Measurements from ENCODE around the gene C1QL2.

The C1QL2 gene

GRCh38 chr2:119180892-119181291, 22.3 kb upstream of the C1QL2 start:
- TF ChIP-seq, protein P1, sequence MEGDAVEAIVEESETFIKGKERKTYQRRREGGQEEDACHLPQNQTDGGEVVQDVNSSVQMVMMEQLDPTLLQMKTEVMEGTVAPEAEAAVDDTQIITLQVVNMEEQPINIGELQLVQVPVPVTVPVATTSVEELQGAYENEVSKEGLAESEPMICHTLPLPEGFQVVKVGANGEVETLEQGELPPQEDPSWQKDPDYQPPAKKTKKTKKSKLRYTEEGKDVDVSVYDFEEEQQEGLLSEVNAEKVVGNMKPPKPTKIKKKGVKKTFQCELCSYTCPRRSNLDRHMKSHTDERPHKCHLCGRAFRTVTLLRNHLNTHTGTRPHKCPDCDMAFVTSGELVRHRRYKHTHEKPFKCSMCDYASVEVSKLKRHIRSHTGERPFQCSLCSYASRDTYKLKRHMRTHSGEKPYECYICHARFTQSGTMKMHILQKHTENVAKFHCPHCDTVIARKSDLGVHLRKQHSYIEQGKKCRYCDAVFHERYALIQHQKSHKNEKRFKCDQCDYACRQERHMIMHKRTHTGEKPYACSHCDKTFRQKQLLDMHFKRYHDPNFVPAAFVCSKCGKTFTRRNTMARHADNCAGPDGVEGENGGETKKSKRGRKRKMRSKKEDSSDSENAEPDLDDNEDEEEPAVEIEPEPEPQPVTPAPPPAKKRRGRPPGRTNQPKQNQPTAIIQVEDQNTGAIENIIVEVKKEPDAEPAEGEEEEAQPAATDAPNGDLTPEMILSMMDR (IDR thresholded peaks at IDR 0.05; ENCODE audit: low read depth, low read length), result no peak

DNA sequence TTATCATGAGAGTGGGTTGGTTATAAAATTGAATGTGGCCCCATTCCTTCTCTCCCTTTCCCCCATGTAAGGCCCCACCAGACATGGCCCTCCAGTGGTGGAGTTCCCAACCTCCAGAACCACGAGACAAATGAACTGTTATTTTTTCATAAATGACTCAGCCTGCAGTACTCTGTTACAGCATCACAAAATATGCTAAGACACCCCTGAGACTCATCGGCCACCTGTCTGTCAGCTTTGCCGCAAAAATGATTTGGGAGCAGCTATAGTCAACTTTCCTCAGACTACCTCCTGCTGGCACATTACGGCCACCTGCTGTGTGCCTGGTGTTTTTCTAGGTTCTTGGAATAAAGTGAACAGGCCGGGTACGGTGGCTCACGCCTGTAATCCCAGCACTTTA, 21.4 kb upstream of the C1QL2 start:
- TF ChIP-seq, protein P1 (IDR thresholded peaks at IDR 0.05; ENCODE audit: low read depth, low read length), result no peak
- no peak overlapping the region for H3K4me3 ChIP-seq (replicated peaks in 1 of 2; ENCODE audit: low read depth in 2 of 2, low read length in 2 of 2)
- no peak for DNase-seq (ENCODE audit: low read depth in 2 of 2)

More at GRCh38 chr2:119180892-119181291, 22.3 kb upstream of the C1QL2 start:
- DNase-seq (ENCODE audit: low read depth in 2 of 2), result no peak
- H3K4me3 ChIP-seq (replicated peaks in 1 of 2; ENCODE audit: low read depth in 2 of 2, low read length in 2 of 2), result no peak overlapping the region

- peak in 1 of 2 donors; percentile 29 for DNase-seq (ENCODE audit: low read depth in 2 of 2)
- TF ChIP-seq, protein P1 (IDR thresholded peaks at IDR 0.05; ENCODE audit: low read depth, low read length), result no peak
- no peak overlapping the region for H3K4me3 ChIP-seq (replicated peaks in 1 of 2; ENCODE audit: low read depth in 2 of 2, low read length in 2 of 2)
These were observed 20.7 kb upstream of the C1QL2 start for GRCh38 chr2:119179202-119179601.

GRCh38 chr2:119178776-119179175, 20.2 kb upstream of the C1QL2 start:
- no peak overlapping the region for H3K4me3 ChIP-seq (replicated peaks in 1 of 2; ENCODE audit: low read depth in 2 of 2, low read length in 2 of 2)
- TF ChIP-seq, protein P1 (IDR thresholded peaks at IDR 0.05; ENCODE audit: low read depth, low read length), result no peak
- DNase-seq (ENCODE audit: low read depth in 2 of 2), result no peak

GRCh38 chr2:119177838-119178190, 19.3 kb upstream of the C1QL2 start:
- DNase-seq (ENCODE audit: low read depth in 2 of 2), result no peak
- no peak overlapping the region for H3K4me3 ChIP-seq (replicated peaks in 1 of 2; ENCODE audit: low read depth in 2 of 2, low read length in 2 of 2)
- TF ChIP-seq, protein P1 (IDR thresholded peaks at IDR 0.05; ENCODE audit: low read depth, low read length), result no peak

GRCh38 chr2:119177171-119177837, 18.8 kb upstream of the C1QL2 start:
- TF ChIP-seq, protein P1 (IDR thresholded peaks at IDR 0.05; ENCODE audit: low read depth, low read length), result no peak
- DNase-seq (ENCODE audit: low read depth in 2 of 2), result no peak
- H3K4me3 ChIP-seq (replicated peaks in 1 of 2; ENCODE audit: low read depth in 2 of 2, low read length in 2 of 2), result no peak overlapping the region

DNA sequence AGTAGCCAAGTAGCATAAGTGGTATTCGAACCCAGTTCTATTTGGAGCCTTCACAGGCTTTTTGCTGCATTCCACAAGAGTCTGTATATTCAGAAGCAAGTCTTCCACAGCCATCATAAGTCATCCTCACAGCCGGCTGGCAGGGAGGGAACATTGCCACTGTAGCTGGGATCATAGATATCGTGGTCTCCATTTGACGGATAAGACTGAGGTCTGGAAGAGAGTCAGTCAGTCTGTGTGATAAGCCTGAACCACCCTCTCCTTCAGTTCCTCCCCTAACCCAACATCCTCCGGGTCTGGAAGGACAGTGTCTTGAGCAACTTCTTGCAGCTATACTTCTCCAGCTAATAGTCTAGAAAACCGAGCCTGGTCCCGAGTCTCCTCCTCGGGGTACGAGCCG, 17.0 kb upstream of the C1QL2 start:
- no peak overlapping the region for H3K4me3 ChIP-seq (replicated peaks in 1 of 2; ENCODE audit: low read depth in 2 of 2, low read length in 2 of 2)
- no peak for DNase-seq (ENCODE audit: low read depth in 2 of 2)
- TF ChIP-seq, protein P1 (IDR thresholded peaks at IDR 0.05; ENCODE audit: low read depth, low read length), result no peak
